Stimulated activated naive CD8-positive, alpha-beta T cell treated with anti-CD3 and anti-CD28 coated beads, Interleukin-15, Interleukin-2, amounts not matched to agents 100 U/mL and 50 U/mL, for 24 hours (primary cell): ENCODE results near the gene SYT1.
"Not testable (repeated sequence)": the region's sequence is repeated elsewhere in the genome, so short reads cannot be mapped to it uniquely, and the experiment has no call there.

Experiments used
- ATAC-seq: fragments of 150-1000 bp; cut with Tn5 transposase; one replicate; pipeline ENCODE4 v1.10.0; 2021
- DNase-seq: peaks from one replicate; pipeline ENCODE4 v3.0.0; 2021

SYT1 gene

DNA sequence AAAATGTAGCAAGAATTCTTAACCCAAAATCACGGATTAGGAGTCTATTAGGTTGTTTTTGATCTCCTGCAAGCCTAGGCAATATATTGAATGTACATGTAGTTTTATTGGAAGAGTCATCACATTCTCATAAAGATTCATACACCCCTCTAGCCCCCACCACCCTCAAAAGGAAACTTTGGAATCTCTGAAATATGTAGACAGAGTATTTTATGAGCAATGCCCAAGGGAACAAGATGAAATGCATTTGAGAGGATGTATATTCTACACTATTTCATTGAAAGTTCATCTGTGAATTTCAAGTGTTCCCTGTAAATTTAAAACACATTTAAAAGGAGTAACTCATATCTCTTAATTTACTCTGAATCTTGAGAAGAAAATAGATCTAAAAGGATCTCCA is 103.7 kb downstream of the SYT1 start:
- DNase-seq = no peak
- ATAC-seq = no peak

DNA sequence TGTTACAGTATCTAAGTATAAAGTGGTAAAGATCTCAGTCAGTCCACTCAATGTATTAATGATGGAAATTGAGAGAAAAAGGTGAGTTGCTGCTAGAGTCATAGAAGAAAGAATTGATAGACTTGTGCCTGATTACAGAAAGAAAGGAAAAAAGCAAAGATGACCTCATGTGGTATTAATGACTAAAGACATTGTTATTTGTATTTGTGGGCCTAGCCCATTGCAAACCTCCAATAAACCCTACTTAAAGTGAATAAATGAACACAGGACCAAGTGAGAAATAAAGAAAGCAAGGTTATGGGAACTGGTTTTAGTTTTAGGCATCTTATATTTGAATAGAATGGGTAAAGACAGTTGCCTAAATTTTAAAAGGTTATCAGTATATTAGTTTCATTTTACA is 105.5 kb downstream of the SYT1 start:
- ATAC-seq (no peak), DNase-seq (no peak)

DNA sequence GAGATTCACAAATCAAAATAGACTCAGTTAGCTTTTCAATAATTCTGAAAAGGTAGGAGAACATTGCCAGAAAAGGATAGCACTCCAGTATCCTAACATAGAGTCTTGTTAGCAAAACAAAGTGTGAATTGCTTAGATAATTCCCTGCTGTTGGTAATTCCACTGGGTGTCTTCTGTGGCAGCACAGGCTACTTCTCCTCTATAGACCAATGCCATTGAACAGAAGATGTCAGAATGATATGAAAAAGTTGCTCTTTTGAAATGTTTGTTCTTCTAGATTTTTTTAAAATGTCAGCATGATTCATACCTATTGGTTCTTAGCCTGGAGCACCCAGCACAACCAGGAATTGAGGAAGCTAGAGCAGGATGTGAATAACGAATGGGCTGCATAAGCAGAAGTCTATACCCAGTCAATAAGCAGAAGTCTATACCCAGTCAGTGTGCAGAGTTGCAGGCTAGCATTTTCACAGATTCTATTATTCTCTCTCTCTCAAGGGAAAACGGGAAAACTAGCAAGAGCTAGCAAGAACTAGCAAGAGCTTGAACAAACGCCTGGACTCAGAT is 112.8 kb downstream of the SYT1 start:
- ATAC-seq (no peak), DNase-seq (no peak)

DNA sequence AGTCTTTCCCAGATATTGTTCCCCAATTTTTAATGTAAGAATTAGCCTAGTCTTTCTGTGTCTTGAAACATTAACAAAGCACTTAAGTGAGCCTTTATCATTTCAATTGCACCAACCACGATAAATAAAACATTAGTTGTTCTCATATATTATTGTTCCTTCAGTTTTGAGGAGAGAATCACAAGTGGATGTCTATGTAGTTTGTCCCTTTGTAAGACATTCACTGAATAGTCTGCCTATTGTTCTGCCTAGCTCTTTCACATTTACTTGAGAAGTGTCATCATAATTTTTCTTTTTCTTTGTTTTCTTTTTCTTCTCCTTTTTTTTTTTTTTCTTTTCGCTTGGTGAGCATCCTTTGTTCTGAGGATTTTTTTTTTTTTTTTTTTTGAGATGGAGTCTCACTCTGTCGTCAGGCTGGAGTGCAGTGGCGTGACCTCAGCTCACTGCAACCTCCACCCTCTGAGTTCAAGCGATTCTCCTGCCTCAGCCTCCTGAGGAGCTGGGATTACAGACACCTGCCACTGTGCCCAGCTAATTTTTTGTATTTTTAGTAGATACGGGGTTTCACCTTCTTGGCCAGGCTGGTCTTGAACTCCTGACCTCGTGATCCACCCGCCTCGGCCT is 129.7 kb downstream of the SYT1 start:
- no peak for ATAC-seq
- no peak for DNase-seq

DNA sequence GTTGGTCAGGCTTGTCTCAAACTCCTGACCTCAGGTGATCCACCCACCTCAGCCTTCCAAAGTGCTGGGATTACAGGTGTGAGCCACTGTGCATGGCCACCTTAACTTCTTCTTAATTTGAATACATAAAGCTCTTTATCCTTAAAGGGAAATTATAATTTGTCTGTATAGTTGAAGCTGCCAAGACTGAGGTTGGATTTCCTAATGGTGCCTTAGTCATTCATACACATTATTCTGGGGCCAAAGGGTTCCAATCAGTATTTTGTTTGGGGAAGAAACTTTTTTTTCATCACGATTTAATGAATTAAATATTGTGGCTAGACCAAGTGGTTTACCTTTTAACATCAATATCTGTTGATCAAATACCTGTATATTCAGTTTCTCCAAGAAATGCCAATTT is 135.9 kb downstream of the SYT1 start:
- ATAC-seq = no peak
- no peak for DNase-seq

DNA sequence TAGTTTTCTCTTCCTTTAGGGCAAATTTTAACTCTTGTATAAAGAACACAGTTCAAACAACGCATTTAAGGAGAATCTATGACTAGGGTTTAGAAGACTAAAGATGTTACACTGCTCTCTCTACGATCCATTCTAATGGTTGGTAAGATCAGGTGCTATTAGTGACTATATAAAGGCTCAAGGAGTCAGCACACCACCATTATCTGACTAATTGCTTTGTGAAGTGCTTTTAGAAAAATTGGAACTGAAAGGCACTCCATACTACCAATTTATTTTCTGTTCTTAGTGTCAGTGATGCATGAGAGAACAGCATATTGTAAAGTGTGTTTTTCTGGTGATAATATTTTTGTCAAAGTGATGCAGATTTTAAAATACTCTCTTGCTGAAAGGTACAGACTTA is 136.8 kb downstream of the SYT1 start:
- no peak for DNase-seq
- no peak for ATAC-seq

DNA sequence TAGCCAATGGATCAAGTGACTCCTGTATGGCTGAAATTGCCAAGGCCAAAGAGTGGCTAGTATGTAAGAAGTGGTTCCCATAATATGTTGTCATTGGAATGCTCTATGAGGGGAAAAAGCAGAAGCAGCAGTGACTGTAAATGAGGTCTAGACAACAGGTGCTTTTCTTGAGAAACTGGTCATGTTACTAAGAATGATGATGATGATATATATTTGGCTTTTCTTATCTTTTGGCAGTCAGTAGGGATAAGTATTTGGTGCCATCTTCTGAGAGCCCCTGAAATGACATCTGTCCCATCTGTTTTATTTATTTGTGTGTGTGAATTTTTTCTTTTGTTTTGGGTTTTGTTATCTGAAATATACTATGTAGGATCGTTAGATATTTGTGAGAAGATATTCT is 141.7 kb downstream of the SYT1 start:
- DNase-seq (no peak), ATAC-seq (no peak)

DNA sequence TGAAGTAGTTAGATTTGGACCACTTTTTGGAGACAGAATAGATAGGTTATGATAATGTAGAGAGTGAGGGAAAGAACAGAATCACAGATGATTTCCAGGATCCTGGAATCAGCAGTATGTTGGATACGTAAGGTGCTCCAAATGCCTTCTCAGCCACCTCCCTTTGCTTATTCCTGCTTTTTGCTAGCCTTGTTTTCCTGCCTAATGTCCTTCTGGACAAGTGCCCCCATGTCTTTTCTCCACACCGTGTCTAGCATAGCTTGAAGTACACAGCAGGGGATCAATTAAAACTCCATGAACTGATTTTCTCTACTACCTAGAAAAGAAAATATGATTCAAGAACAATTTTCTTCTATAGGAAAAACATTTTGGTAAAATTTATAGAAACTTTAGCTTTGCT is 144.0 kb downstream of the SYT1 start:
- ATAC-seq = no peak
- no peak for DNase-seq

DNA sequence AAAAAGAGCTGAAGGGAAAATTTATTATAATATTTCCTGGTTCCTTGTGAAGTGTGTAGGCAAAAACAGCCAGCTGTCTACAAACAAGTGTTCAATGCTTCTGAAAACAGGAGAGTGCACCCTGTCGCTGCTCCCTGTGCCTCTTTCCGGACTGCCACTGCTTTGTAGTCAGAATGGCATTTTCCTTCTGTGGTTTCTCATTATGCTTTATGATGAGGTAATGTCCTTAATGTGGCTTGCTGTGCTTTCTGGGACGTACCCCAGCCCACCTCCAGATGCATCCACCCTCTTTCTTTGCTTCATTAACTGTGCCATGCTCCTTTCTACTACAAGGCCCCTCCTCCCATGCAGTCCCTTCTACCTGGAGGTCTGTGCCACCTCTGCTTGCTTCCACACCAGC is 148.1 kb downstream of the SYT1 start:
- ATAC-seq (no peak), DNase-seq (no peak)

DNA sequence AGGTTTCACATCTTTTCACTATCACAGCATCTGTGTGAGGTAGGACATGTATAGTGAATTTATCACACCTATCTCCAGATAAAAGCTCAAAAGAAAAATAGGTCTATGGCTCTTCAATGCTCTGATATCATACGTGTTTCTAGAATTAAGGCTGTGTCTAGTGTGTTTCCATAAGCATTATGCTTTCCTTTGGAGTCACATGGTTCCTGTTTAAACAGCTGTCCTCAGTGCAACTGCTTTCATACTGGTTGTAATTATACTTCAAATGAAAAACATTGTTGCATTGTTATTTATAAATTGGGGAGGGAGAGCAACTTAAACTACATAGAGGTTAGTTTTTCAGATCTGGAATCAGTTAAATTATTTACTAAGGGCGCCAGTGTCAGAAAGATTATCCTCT is 151.6 kb downstream of the SYT1 start:
- DNase-seq = no peak
- no peak for ATAC-seq

DNA sequence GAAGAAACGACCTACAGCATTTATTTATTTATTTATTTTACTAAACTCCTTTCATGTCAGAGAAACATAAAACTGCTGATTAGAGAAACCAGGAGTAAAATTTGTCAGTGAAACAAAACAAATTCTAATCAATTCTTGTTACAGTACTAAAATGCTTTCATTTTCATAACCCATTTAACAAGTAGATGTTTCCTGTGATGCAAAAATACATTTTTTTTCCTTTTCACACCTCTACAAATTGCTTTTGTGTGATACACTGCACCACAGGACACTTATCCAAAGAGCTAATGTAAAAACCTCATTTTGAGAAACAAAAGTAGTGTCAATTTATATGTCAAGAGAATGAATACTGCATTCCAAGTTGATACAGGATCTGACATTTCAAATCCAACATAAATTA is 155.1 kb downstream of the SYT1 start:
- ATAC-seq = no peak
- DNase-seq = no peak

DNA sequence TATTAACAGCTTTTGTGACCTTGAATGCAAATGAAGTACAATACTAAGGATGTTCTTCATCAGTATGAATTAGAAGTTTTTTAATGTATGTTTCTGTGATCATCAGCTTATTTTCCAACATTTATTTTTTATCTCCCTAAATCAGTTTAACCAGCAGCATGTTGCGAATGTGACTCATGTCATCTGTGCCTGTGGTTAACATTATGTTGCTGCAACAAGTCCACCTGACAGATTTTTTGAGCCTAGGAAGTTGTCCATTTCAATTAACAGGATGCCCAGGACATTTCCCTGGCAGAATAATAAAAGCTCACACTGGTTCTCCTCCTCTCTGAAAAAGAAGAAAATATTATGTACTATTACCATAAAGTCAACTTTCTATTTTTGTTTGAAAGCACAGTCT is 155.5 kb downstream of the SYT1 start:
- ATAC-seq (no peak), DNase-seq (no peak)

DNA sequence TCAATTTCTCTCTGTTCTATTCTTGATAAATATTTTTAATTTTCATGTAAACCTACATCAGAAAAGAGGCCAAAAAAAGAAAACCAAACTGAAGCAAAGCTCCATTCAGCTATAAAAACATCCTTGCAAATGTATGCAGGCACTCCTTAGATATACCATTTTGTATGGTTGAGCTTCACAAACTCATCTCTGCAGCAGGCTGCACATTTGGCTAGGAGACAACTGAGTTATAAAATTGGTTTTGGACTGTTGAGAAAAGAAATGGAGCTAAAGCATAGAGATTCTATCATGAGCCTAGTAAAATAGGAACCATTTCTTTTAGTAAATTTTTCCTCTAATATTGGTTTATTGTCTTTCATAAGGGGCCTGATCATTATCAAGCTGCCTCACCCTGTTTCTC is 156.4 kb downstream of the SYT1 start:
- ATAC-seq (no peak), DNase-seq (no peak)

DNA sequence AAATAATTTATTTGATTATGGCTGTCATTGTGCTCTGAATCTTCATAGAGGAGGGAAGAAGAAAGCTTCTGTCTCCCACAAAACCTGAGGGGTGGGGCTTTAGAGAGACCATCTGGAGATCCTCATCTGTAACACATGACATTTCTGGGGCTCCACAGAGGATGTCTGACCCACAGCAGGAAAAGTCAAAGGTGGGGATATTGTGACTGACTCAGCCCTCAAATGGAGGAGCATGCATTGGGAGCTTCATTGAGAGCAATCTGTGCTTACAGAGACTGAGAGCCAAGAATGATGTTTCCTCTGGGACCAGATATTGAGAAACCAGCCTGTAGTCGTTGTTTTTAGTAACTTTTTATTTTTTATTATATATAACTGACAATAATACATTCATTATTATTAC is 158.7 kb downstream of the SYT1 start:
- DNase-seq (no peak), ATAC-seq (no peak)

DNA sequence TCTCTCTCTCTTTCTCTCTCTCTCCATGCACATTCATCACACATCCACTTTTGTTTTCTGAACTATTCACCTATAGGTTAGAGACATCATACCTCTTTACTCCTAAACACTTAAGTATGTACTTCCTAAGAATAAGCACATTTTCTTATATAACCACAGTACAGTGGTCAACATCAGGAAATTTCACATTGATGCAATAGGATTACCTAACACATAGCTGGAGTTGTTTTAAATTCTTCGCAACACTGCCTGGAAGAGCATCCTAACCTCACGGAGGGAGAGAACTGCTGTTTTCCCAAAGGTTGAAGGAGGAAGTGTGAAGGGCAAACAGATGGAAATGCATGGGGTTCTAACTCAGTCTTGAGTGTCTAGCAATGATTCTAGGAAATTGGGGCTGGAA is 159.2 kb downstream of the SYT1 start:
- DNase-seq = no peak

DNA sequence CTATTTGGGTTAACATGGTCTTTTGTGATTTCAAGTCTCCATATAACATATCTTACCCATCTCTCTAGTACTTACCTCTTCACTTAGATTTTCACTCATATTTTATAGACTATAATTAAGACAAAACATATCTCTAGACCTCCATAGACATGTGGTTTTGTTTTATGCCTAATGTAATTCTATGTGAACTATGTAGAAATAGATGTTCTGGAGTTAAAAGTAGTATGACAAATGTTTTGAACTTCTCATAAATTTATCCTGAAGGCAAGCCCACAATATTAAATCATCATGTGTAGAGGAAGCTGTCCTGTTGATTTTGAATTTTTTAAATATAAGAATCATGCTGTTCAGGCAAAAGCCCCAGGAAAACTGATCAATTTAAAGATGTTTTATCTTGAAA is 169.2 kb downstream of the SYT1 start:
- no peak for DNase-seq
- ATAC-seq = no peak

More for the DNA sequence above, 159.2 kb downstream of the SYT1 start:
- no peak for ATAC-seq

DNA sequence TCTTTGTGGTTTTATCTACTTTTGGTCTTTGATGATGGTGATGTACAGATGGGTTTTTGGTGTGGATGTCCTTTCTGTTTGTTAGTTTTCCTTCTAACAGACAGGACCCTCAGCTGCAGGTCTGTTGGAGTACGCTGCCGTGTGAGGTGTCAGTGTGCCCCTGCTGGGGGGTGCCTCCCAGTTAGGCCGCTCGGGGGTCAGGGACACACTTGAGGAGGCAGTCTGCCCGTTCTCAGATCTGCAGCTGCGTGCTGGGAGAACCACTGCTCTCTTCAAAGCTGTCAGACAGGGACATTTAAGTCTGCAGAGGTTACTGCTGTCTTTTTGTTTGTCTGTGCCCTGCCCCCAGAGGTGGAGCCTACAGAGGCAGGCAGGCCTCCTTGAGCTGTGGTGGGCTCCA is 180.2 kb downstream of the SYT1 start:
- not testable (repeated sequence) for DNase-seq, ATAC-seq

DNA sequence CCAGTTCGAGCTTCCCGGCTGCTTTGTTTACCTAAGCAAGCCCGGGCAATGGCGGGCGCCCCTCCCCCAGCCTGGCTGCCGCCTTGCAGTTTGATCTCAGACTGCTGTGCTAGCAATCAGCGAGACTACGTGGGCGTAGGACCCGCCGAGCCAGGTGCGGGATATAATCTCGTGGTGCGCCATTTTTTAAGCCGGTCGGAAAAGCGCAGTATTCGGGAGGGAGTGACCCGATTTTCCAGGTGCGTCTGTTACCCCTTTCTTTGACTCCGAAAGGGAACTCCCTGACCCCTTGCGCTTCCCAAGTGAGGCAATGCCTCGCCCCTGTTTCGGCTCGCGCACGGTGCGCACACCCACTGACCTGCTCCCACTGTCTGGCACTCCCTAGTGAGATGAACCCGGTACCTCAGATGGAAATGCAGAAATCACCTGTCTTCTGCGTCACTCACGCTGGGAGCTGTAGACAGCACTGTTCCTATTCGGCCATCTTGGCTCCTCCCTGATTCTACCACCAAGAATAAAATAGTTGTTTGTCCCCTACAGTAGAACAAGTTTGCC is 180.7 kb downstream of the SYT1 start:
- ATAC-seq = not testable (repeated sequence)

DNA sequence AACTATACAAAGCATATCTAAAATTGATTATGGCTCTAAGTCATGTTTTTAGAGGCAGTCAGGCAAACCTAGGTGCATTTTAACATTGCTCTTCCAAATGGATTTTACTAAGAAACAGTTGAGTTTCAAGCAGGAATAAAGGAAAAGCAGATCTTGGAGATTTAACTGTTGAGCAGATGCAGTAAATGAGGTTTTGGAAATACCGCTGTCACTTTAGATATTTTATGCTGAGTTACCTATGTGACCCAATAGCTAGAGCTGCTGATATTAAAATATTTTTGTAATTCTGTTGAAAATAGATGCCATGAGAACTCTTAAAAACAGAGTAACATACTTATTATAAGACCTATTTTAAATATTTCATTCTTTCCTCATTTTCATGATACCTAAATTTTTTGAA is 181.4 kb downstream of the SYT1 start:
- ATAC-seq = no peak
- DNase-seq = no peak

More for the DNA sequence above, 180.7 kb downstream of the SYT1 start:
- DNase-seq = not testable (repeated sequence)

DNA sequence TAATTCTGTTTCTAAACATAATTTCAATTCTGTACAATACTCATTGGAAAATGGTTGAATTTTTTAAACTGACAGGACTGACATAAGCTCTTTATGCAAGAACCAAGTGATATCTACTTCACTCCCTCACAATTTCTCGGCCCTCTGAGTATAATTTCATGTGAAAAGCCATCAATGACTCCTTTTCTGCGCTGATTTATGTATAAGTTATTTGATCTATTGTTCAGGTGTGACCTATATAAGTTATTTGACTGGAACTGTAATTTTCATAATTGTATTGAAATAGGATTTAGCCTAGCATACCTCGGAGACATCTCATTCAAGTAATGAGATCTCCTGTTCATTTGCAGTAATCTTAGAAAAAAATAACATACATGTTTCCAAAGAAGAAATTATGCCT is 184.4 kb downstream of the SYT1 start:
- ATAC-seq (no peak), DNase-seq (no peak)

DNA sequence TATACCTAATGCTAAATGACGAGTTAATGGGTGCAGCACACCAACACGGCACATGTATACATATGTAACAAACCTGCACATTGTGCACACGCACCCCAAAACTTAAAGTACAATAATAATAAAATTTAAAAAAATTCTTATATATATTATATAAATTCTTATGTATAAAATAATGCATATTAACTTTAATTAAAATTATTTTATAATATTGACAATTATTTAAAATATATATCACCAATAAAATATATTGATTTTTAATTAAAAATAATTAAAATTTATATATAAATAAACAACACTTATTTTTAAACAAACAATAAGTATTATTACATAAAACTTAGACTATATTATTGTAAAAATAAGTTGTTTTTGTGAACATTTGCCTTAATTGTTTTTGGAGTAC is 188.8 kb downstream of the SYT1 start:
- DNase-seq = no peak
- no peak for ATAC-seq

DNA sequence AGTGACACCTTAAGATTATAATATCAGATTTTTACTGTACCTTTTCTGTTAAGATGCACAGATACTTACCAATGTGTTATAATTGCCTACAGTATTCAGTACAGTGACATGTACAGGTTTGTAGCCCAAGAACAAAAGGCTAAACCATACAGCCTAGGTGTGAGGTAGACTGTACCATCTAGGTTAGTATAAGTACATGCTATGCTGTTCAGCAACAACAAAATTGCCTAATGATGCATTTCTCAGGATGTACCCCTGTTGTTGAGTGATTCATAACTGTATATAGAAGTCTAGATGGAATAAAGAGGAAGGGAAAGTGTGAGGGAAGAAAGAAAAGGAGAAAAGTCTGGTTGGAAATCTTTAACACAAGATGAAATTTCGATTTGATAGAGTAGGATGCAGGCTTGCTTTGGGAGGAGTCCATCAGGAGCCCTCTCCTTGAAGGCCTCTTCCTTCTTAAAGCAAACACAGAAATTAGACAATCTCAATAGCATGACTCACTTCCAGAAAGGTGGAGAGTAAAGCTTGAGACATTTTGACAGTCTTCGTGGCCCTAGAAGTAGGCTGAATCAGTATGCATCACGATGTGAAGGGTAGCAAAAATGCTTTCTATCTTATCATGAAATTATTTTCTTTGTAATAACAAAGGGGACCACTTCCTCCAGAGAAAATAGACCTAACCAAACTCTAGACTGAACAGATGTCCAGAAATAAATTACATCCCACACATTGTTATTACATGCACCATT is 191.5 kb downstream of the SYT1 start:
- no peak for ATAC-seq
- no peak for DNase-seq

DNA sequence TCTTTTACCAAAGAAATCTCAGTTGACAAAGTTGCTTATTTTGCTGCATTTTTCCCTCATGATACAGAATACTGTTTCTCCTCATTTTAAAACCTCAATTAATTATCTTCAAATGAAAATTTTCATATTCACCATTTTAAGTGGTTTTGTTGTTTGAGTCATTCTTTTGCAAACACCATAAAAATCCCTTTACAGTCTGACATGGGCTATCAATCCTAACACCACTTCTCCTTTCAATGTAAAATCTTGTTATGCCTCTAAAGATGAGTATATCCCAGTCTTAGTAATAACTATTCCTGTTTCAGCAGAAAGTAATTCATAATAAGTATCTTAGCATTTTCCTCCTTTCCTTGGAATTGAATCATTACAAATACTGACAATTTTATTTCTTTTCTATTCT is 192.2 kb downstream of the SYT1 start:
- no peak for ATAC-seq

DNA sequence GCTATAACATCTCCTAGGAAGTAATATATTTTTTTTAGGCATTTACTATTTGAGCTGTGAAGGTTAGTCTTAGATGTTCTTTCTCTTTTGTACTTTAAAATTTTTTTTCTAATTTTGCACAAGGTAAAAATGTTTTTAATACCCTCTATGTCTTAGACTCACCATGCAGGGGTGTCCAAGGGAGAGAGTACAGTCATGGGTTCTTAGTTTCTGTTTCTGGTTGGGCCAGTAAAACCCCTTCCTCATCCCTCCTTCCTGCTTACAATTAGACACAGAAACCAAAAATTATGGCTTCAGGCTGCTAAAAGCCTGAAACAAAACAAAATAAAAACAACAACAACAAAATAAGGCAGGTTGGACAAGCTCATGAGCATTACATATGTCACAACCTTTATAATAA is 193.0 kb downstream of the SYT1 start:
- DNase-seq (no peak), ATAC-seq (no peak)

More for the DNA sequence above, 192.2 kb downstream of the SYT1 start:
- no peak for DNase-seq
